Natural killer cell (primary cell): ENCODE results near the gene SRRD. TPM values are rescaled to one million over a fixed set of nuclear protein-coding genes. Genes with fewer than 3 reads are reported as not detected.

Experiments used
- ATAC-seq, 3 donors: fragments of 150-1000 bp in 2 of 3; fragments of 200-7000 bp in 1 of 3; cut with Tn5 transposase; 1 replicate in 1 of 3; 2 replicates in 2 of 3; pipeline ENCODE4 v1.10.0; 2021; ENCODE audit warnings: mild to moderate bottlenecking in 2 of 3, moderate library complexity in 2 of 3
- DNase-seq, 2 donors: peaks; one replicate each; pipeline versions ENCODE4 v3.0.0 to v3.0.0-alpha.2; 2013 to 2021; ENCODE audit warnings: mixed read lengths in 1 of 2
- H3K27ac ChIP-seq: one replicate; pipeline ENCODE4 v1.5.1; 2013; ENCODE audit warnings: mild to moderate bottlenecking, low read length
- H3K27me3 ChIP-seq: one replicate; pipeline ENCODE4 v1.6.1; 2013; ENCODE audit warnings: low read length; ENCODE audit not compliant: control insufficient read depth, insufficient read depth
- H3K36me3 ChIP-seq: one replicate; pipeline ENCODE4 v1.6.1; 2013; ENCODE audit warnings: low read length; ENCODE audit not compliant: control insufficient read depth, insufficient read depth
- H3K4me1 ChIP-seq: one replicate; pipeline ENCODE4 v1.6.1; 2013; ENCODE audit warnings: low read length; ENCODE audit not compliant: control insufficient read depth, insufficient read depth
- H3K4me3 ChIP-seq: one replicate; pipeline ENCODE4 v1.5.1; 2013; ENCODE audit warnings: low read length
- H3K9me3 ChIP-seq: one replicate; pipeline ENCODE4 v1.6.1; 2013; ENCODE audit warnings: low read length; ENCODE audit not compliant: control insufficient read depth, insufficient read depth
- H3K27ac Mint-ChIP-seq, 2 donors: one replicate each; pipeline ENCODE4 v1.8.0; 2022; ENCODE audit warnings: mild to moderate bottlenecking in 2 of 2, mixed read lengths in 2 of 2, moderate library complexity in 1 of 2
- H3K27me3 Mint-ChIP-seq, 2 donors: one replicate each; pipeline ENCODE4 v1.8.0; 2022; ENCODE audit warnings: low read depth in 2 of 2, mixed read lengths in 2 of 2
- H3K36me3 Mint-ChIP-seq: one replicate; pipeline ENCODE4 v1.8.0; 2022; ENCODE audit warnings: mixed read lengths
- H3K4me1 Mint-ChIP-seq, 2 donors: one replicate each; pipeline ENCODE4 v1.8.0; 2022; ENCODE audit warnings: mixed read lengths in 2 of 2
- H3K4me3 Mint-ChIP-seq: one replicate; pipeline ENCODE4 v1.8.0; 2022; ENCODE audit warnings: mild to moderate bottlenecking, moderate library complexity, mixed read lengths
- H3K9me3 Mint-ChIP-seq, 2 donors: one replicate each; pipeline ENCODE4 v1.8.0; 2022; ENCODE audit warnings: mixed read lengths in 2 of 2
- WGBS: methylation state at CpG from one replicate; pipeline ENCODE4 v1.1.7; 2013; ENCODE audit warnings: missing lambda C conversion rate; ENCODE audit not compliant: insufficient coverage; 5-methylcytosine and 5-hydroxymethylcytosine counted together
- intact Hi-C: fragments of 100-400 bp; cut with micrococcal nuclease; formaldehyde crosslinking; loops from one replicate; pipeline ENCODE4 v1.14.2; 2022
- total RNA-seq, 4 donors: library from RNA; stranded (reverse); fragments of 120-200 nt in 1 of 4; gene quantifications; one replicate each; pipeline versions ENCODE4 v1.2.3 to v1.2.4, GENCODE V29; 2013 to 2022
- TF ChIP-seq, protein P1 (sequence below): fragments of 200-600 bp; IDR thresholded peaks from one replicate; pipeline ENCODE4 v1.8.0; 2022; ENCODE audit warnings: antibody characterized with exemption

SRRD gene
- total RNA-seq, 3 donors from 2014 or later (not counting 1 experiment from before 2014, with no cell fraction given), result 18.8 to 21.5 (median 21.4) TPM

DNA sequence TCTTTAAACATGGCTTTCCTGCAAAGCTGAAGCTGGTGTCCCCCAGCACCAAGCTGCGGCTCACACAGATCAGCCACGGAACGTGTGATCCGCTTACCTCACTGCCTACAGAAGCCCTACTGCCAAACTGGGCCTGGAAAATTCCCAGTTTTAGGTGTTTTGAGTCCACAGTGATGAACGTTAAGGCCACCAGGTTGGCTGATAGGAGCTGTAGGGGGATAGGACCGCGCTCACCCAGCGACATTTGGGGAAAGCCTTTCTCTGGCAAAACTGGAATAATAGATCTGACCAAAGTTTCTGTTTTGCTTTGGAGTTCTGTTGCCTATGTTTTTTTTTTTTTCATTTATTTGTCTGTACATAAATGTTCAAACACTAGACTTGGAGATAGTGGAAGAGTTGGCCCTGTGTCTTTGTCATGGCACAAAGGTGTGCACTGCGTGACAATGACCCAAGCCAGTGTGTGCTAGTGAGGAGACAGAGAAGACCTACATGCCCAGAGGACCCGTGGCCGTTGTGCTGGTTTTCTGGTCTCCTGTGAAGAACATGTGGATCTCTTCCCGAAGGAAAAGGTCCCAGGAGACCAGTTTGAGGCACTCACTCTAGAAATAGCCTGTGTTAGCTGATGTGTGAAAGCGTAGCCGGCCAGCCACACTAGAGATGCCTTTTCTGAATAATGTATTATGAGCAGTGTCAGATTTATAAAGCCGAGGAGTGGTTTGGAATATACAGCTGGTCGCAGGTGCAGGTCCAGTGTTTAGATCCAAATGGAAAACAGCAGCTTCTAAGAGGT, 39.6 kb upstream of the SRRD start:
- intact Hi-C loops, result no loop called here
- no peaks in the 10 kb centered on the region for H3K4me1 Mint-ChIP-seq

DNA sequence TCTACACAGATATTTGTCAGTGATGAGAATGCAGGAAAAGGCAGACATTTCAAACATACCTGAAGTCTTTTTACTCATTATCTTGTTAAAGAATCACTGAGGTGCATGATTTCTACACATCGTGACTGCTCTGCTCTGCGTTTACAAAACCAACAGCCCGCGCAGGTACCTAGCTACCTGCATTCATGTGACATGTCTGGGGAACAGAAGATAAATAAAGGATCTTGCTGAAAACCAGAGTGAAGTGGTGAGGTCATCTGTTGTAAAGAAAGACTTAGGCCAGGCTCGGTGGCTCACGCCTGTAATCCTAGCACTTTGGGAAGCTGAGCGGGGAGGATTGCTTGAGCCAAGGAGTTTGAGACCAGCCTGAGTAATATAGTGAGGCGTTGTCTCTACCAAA, 38.9 kb upstream of the SRRD start:
- DNase-seq, result no peak
- H3K36me3 Mint-ChIP-seq, result no peaks in the 10 kb centered on the region
- H3K27ac Mint-ChIP-seq, result no peak overlapping the region
- H3K27me3 ChIP-seq, result no peaks in the 10 kb centered on the region
- intact Hi-C loops, result no loop called here
- no peaks in the 10 kb centered on the region for H3K4me1 Mint-ChIP-seq
- H3K4me3 ChIP-seq, result no peak overlapping the region
- H3K9me3 Mint-ChIP-seq, result no peaks in the 10 kb centered on the region
- H3K4me3 Mint-ChIP-seq, result no peak overlapping the region
- H3K36me3 ChIP-seq, result no peaks in the 10 kb centered on the region
- TF ChIP-seq, protein P1, sequence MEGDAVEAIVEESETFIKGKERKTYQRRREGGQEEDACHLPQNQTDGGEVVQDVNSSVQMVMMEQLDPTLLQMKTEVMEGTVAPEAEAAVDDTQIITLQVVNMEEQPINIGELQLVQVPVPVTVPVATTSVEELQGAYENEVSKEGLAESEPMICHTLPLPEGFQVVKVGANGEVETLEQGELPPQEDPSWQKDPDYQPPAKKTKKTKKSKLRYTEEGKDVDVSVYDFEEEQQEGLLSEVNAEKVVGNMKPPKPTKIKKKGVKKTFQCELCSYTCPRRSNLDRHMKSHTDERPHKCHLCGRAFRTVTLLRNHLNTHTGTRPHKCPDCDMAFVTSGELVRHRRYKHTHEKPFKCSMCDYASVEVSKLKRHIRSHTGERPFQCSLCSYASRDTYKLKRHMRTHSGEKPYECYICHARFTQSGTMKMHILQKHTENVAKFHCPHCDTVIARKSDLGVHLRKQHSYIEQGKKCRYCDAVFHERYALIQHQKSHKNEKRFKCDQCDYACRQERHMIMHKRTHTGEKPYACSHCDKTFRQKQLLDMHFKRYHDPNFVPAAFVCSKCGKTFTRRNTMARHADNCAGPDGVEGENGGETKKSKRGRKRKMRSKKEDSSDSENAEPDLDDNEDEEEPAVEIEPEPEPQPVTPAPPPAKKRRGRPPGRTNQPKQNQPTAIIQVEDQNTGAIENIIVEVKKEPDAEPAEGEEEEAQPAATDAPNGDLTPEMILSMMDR, result no peak
- H3K9me3 ChIP-seq, result no peaks in the 10 kb centered on the region
- no peaks in the 10 kb centered on the region for H3K4me1 ChIP-seq
- no peak overlapping the region for H3K27ac ChIP-seq
- no peak for ATAC-seq
- WGBS, result 98% methylated on average over 8 of the region's 8 CpGs
- H3K27me3 Mint-ChIP-seq, result no peaks in the 10 kb centered on the region

More for the DNA sequence above, 39.6 kb upstream of the SRRD start:
- Histone ChIP-seq H3K4me3 (no peak overlapping the region), H3K4me1 (no peaks in the 10 kb centered on the region), H3K9me3 (no peaks in the 10 kb centered on the region), H3K27ac (no peak overlapping the region), H3K36me3 (no peaks in the 10 kb centered on the region), H3K27me3 (no peaks in the 10 kb centered on the region)
- Mint-ChIP-seq H3K36me3 (no peaks in the 10 kb centered on the region), H3K27me3 (no peaks in the 10 kb centered on the region), H3K9me3 (no peaks in the 10 kb centered on the region), H3K4me3 (no peak overlapping the region), H3K27ac (no peak overlapping the region)
- TF ChIP-seq, protein P1, result no peak
- DNase-seq (no peak), ATAC-seq (no peak)
- WGBS, result 96% methylated on average over 16 of the region's 16 CpGs

DNA sequence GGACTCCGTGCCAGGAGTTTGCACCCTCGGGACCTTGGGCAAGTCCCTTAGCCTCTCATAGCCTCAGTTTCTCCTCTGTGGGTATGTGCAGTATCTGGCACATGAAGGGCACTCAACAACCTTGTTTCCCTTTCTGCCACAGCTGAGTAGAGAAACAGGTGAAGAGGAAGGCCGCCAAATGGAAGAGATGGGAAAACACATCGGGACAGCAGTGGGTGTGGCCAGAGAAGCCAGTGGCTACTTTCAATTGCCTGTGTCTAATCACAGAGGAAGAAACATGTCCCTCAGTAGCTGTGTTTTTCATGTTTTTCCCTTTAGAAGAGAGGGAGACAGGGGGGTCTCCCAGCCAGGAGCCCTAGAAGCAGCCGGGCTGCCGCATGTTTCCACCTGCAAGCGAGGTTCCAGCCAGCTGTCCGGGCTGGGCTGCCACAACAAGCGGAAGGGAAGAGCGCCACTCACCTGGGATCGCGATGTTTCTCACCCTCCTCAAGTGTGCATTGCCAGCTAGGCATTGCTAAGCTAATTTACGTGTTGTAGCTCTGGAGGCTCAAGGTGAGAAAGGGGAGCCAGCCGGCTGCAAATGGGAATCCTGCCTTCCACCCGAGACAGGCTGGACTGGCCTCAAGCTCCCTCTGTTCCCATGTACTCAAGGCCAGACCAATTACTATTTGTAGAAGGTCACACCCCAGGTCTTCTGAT, 38.0 kb upstream of the SRRD start:
- H3K4me1 Mint-ChIP-seq, result no peaks in the 10 kb centered on the region
- Histone ChIP-seq H3K27ac (no peak overlapping the region), H3K4me1 (no peaks in the 10 kb centered on the region), H3K4me3 (no peak overlapping the region), H3K9me3 (no peaks in the 10 kb centered on the region), H3K36me3 (peaks cover 5% of the 10 kb centered on the region), H3K27me3 (no peaks in the 10 kb centered on the region)
- TF ChIP-seq, protein P1, result no peak
- DNase-seq (no peak), ATAC-seq (no peak)
- no peaks in the 10 kb centered on the region for H3K9me3 Mint-ChIP-seq
- H3K27me3 Mint-ChIP-seq, result no peaks in the 10 kb centered on the region
- H3K36me3 Mint-ChIP-seq, result no peaks in the 10 kb centered on the region
- intact Hi-C loops, result no loop called here
- H3K27ac Mint-ChIP-seq, result no peak overlapping the region
- H3K4me3 Mint-ChIP-seq, result no peak overlapping the region
- 94% methylated on average over 15 of the region's 15 CpGs for WGBS
